OCI-LY1 (cell line): ENCODE measurements around the gene SERBP1.

Experiments
- H2AFZ ChIP-seq: fragments of 200-600 bp; sonication (generic), shearing (Covaris generic); 2 replicates; pipeline ENCODE4 v1.6.0; 2014; ENCODE audit warnings: antibody characterized with exemption, mild to moderate bottlenecking, low read length
- H3F3A ChIP-seq: fragments of 200-600 bp; sonication (generic), shearing (Covaris generic); 2 replicates; pipeline ENCODE4 v1.6.0; 2014; ENCODE audit warnings: mild to moderate bottlenecking, antibody characterized with exemption, low read length, moderate library complexity; ENCODE audit not compliant: insufficient read depth
- H3K27ac ChIP-seq: fragments of 200-600 bp; sonication (generic); 2 replicates; pipeline ENCODE4 v1.5.1; 2014; ENCODE audit warnings: low read length, mixed run types, mild to moderate bottlenecking, low read depth; ENCODE audit not compliant: poor library complexity, severe bottlenecking
- H3K27me3 ChIP-seq: fragments of 200-600 bp; sonication (generic); 2 replicates; pipeline ENCODE4 v1.6.0; 2014; ENCODE audit warnings: antibody characterized with exemption, mild to moderate bottlenecking, low read length, moderate library complexity; ENCODE audit not compliant: insufficient read depth
- H3K36me3 ChIP-seq: fragments of 200-600 bp; sonication (generic); 2 replicates; pipeline ENCODE4 v1.6.1; 2014; ENCODE audit warnings: mild to moderate bottlenecking, antibody characterized with exemption, low read length, moderate library complexity, mixed read lengths; ENCODE audit not compliant: insufficient read depth
- H3K4me1 ChIP-seq: fragments of 200-600 bp; sonication (generic); 2 replicates; pipeline ENCODE4 v1.5.1; 2014; ENCODE audit warnings: mild to moderate bottlenecking, low read length, moderate library complexity; ENCODE audit not compliant: insufficient read depth, severe bottlenecking
- H3K4me2 ChIP-seq: fragments of 200-600 bp; sonication (generic), shearing (Covaris generic); 2 replicates; pipeline ENCODE4 v1.6.1; 2014; ENCODE audit warnings: low read length
- H3K4me3 ChIP-seq: fragments of 200-600 bp; sonication (generic); 2 replicates; pipeline ENCODE4 v1.5.1; 2014; ENCODE audit warnings: low read length, low read depth, mild to moderate bottlenecking, mixed read lengths; ENCODE audit not compliant: poor library complexity, severe bottlenecking
- H3K79me2 ChIP-seq: fragments of 200-600 bp; shearing (Covaris generic); 2 replicates; pipeline ENCODE4 v1.6.1; 2016; ENCODE audit warnings: mixed run types, low read length, mixed read lengths; ENCODE audit not compliant: insufficient read depth
- H3K9ac ChIP-seq: fragments of 200-600 bp; sonication (generic), shearing (Covaris generic); 2 replicates; pipeline ENCODE4 v1.6.1; 2014; ENCODE audit warnings: mild to moderate bottlenecking, low read length, mixed read lengths
- H3K9me2 ChIP-seq: fragments of 200-600 bp; sonication (generic), shearing (Covaris generic); 2 replicates; pipeline ENCODE4 v1.6.1; 2014; ENCODE audit warnings: low read depth, mild to moderate bottlenecking, low read length, mixed read lengths
- H3K9me3 ChIP-seq: fragments of 200-600 bp; shearing (Covaris generic); 2 replicates; pipeline ENCODE4 v1.6.1; 2014; ENCODE audit warnings: low read length, mixed read lengths
- H4K20me1 ChIP-seq: fragments of 200-600 bp; sonication (generic), shearing (Covaris generic); 2 replicates; pipeline ENCODE4 v1.6.0; 2016; ENCODE audit warnings: mild to moderate bottlenecking, low read length; ENCODE audit not compliant: insufficient read depth
- EZH2 ChIP-seq: fragments of 200-600 bp; sonication (generic), shearing (Covaris generic); IDR thresholded peaks from 2 replicates; pipeline ENCODE4 v1.8.0; 2017; ENCODE audit warnings: borderline replicate concordance, mixed run types, mild to moderate bottlenecking, antibody characterized with exemption, low read length, moderate library complexity, mixed read lengths
- TF ChIP-seq, protein P1 (sequence below): fragments of 200-600 bp; sonication (generic), shearing (Covaris generic); IDR thresholded peaks from 2 replicates; pipeline ENCODE4 v1.5.1; 2017; ENCODE audit warnings: mild to moderate bottlenecking, antibody characterized with exemption, low read length, moderate library complexity, mixed read lengths

Gene SERBP1

GRCh38 chr1:67394548-67394947 lies 35.7 kb downstream of the SERBP1 start:
- Histone ChIP-seq H2AFZ (no peak overlapping the region), H3F3A (no peaks in the 10 kb centered on the region), H4K20me1 (no peaks in the 10 kb centered on the region), H3K27ac (no peak overlapping the region), H3K27me3 (no peaks in the 10 kb centered on the region), H3K4me2 (no peak overlapping the region), H3K79me2 (no peaks in the 10 kb centered on the region), H3K9ac (no peak overlapping the region), H3K4me1 (no peaks in the 10 kb centered on the region), H3K36me3 (peaks cover 3% of the 10 kb centered on the region; the same call in 1 of the 2 replicates), H3K9me2 (no peaks in the 10 kb centered on the region), H3K9me3 (no peaks in the 10 kb centered on the region), H3K4me3 (no peak overlapping the region)
- TF ChIP-seq, protein P1, sequence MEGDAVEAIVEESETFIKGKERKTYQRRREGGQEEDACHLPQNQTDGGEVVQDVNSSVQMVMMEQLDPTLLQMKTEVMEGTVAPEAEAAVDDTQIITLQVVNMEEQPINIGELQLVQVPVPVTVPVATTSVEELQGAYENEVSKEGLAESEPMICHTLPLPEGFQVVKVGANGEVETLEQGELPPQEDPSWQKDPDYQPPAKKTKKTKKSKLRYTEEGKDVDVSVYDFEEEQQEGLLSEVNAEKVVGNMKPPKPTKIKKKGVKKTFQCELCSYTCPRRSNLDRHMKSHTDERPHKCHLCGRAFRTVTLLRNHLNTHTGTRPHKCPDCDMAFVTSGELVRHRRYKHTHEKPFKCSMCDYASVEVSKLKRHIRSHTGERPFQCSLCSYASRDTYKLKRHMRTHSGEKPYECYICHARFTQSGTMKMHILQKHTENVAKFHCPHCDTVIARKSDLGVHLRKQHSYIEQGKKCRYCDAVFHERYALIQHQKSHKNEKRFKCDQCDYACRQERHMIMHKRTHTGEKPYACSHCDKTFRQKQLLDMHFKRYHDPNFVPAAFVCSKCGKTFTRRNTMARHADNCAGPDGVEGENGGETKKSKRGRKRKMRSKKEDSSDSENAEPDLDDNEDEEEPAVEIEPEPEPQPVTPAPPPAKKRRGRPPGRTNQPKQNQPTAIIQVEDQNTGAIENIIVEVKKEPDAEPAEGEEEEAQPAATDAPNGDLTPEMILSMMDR = no peak
- TF ChIP-seq EZH2 = no peak

DNA sequence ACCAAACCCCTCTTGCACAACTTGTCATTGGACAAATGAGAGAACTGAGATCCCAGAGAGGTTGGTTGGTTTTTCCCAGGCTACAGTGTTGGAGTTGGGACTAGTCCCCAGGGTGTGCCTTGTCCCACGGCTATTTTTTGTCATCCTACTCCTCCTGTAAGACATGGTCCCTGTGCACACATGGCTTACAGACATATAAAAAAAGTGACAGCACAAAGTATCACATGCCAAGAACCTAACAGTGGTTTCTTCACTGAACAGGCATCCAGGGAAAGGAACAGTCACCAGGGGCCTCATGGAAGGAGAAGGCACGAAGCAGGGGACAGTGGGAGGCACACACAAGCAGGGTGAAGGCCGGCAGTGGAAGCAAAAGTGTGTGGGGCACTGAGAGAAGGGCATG lies 36.5 kb downstream of the SERBP1 start:
- Histone ChIP-seq H4K20me1 (no peaks in the 10 kb centered on the region), H2AFZ (no peak overlapping the region), H3K4me3 (no peak overlapping the region), H3K4me2 (no peak overlapping the region), H3F3A (no peaks in the 10 kb centered on the region), H3K27ac (no peak overlapping the region), H3K79me2 (no peaks in the 10 kb centered on the region), H3K36me3 (peaks cover 3% of the 10 kb centered on the region; the same call in 1 of the 2 replicates), H3K9ac (no peak overlapping the region), H3K4me1 (no peaks in the 10 kb centered on the region), H3K27me3 (no peaks in the 10 kb centered on the region), H3K9me2 (no peaks in the 10 kb centered on the region), H3K9me3 (no peaks in the 10 kb centered on the region)
- TF ChIP-seq, protein P1 = no peak
- TF ChIP-seq EZH2 = no peak

GRCh38 chr1:67393240-67393639 lies 37.0 kb downstream of the SERBP1 start:
- peaks cover 3% of the 10 kb centered on the region; the same call in 1 of the 2 replicates for H3K36me3 ChIP-seq
- TF ChIP-seq, protein P1 = no peak
- TF ChIP-seq EZH2 = no peak
- H2AFZ ChIP-seq = no peak overlapping the region
- H3F3A ChIP-seq = no peaks in the 10 kb centered on the region
- H3K27me3 ChIP-seq = no peaks in the 10 kb centered on the region
- no peaks in the 10 kb centered on the region for H4K20me1 ChIP-seq
- no peaks in the 10 kb centered on the region for H3K9me2 ChIP-seq
- H3K79me2 ChIP-seq = no peaks in the 10 kb centered on the region
- no peaks in the 10 kb centered on the region for H3K4me1 ChIP-seq
- no peaks in the 10 kb centered on the region for H3K9me3 ChIP-seq
- no peak overlapping the region for H3K27ac ChIP-seq
- H3K9ac ChIP-seq = no peak overlapping the region
- H3K4me2 ChIP-seq = no peak overlapping the region
- H3K4me3 ChIP-seq = no peak overlapping the region
